ENCODE results near the gene INTS1.

The INTS1 gene

GRCh38 chr7:1457949-1458682 lies 46.1 kb downstream of the INTS1 start:
- CTCF ChIA-PET = interaction anchor here (1.2 kb wide), 1 partner anchor 26 kb away, joined by 3 read pairs; no protein-coding TSS in a partner anchor
- no peak for DNase-seq (ENCODE audit: extremely low spot score)
- no peak for TF ChIP-seq LEF1 (IDR thresholded peaks at IDR 0.05; ENCODE audit: borderline replicate concordance)
- no peak for TF ChIP-seq SP1 (IDR thresholded peaks at IDR 0.05)
- no peak for TF ChIP-seq SUZ12 (IDR thresholded peaks at IDR 0.05)
- no peak for TF ChIP-seq ARNT (IDR thresholded peaks at IDR 0.05)
- no peak for TF ChIP-seq FOXM1 (IDR thresholded peaks at IDR 0.05; ENCODE audit: borderline replicate concordance)
- TF ChIP-seq FOXK2 (IDR thresholded peaks at IDR 0.05) = no peak
- TF ChIP-seq TARDBP (IDR thresholded peaks at IDR 0.05) = no peak
- no peak for TF ChIP-seq FOXA1 (IDR thresholded peaks at IDR 0.05)
- TF ChIP-seq HDGF (IDR thresholded peaks at IDR 0.05; ENCODE audit: borderline replicate concordance) = no peak
- TF ChIP-seq CTBP1 (IDR thresholded peaks at IDR 0.05; ENCODE audit: borderline replicate concordance) = no peak

GRCh38 chr7:1457059-1457948 lies 46.9 kb downstream of the INTS1 start:
- CTCF ChIA-PET = interaction anchor here (1.2 kb wide), 1 partner anchor 25 kb away, joined by 3 read pairs; no protein-coding TSS in a partner anchor

More at GRCh38 chr7:1457949-1458682, 46.1 kb downstream of the INTS1 start:
- POLR2A ChIA-PET = no interaction called here

GRCh38 chr7:1455955-1456354 lies 48.2 kb downstream of the INTS1 start:
- DNase-seq (ENCODE audit: extremely low spot score) = no peak
- POLR2A ChIA-PET = no interaction called here
- CTCF ChIA-PET = no interaction called here
- TF ChIP-seq L3MBTL2 (conservative IDR thresholded peaks at IDR 0.05) (no peak), LEF1 (IDR thresholded peaks at IDR 0.05; ENCODE audit: borderline replicate concordance) (no peak), FOXA1 (IDR thresholded peaks at IDR 0.05) (no peak), FOXM1 (IDR thresholded peaks at IDR 0.05; ENCODE audit: borderline replicate concordance) (no peak), NFRKB (IDR thresholded peaks at IDR 0.05) (no peak), ELF4 (IDR thresholded peaks at IDR 0.05) (no peak), SUZ12 (IDR thresholded peaks at IDR 0.05) (no peak), TARDBP (IDR thresholded peaks at IDR 0.05) (no peak), HDGF (IDR thresholded peaks at IDR 0.05; ENCODE audit: borderline replicate concordance) (no peak), SP1 (IDR thresholded peaks at IDR 0.05) (no peak), CTBP1 (IDR thresholded peaks at IDR 0.05; ENCODE audit: borderline replicate concordance) (no peak), ARNT (IDR thresholded peaks at IDR 0.05) (no peak), BHLHE40 (IDR thresholded peaks at IDR 0.05; ENCODE audit: borderline replicate concordance) (no peak), FOXK2 (IDR thresholded peaks at IDR 0.05) (no peak), PKNOX1 (IDR thresholded peaks at IDR 0.05) (no peak), ZNF384 (IDR thresholded peaks at IDR 0.05) (no peak)

More at GRCh38 chr7:1457059-1457948, 46.9 kb downstream of the INTS1 start:
- TF ChIP-seq NFRKB (IDR thresholded peaks at IDR 0.05) (no peak), ZNF384 (IDR thresholded peaks at IDR 0.05) (no peak), BHLHE40 (IDR thresholded peaks at IDR 0.05; ENCODE audit: borderline replicate concordance) (no peak), SP1 (IDR thresholded peaks at IDR 0.05) (no peak), ELF4 (IDR thresholded peaks at IDR 0.05) (no peak), PKNOX1 (IDR thresholded peaks at IDR 0.05) (no peak), TARDBP (IDR thresholded peaks at IDR 0.05) (no peak), L3MBTL2 (conservative IDR thresholded peaks at IDR 0.05) (no peak), CTBP1 (IDR thresholded peaks at IDR 0.05; ENCODE audit: borderline replicate concordance) (no peak), FOXM1 (IDR thresholded peaks at IDR 0.05; ENCODE audit: borderline replicate concordance) (no peak), FOXK2 (IDR thresholded peaks at IDR 0.05) (no peak)
- DNase-seq (ENCODE audit: extremely low spot score) = no peak
- POLR2A ChIA-PET = no interaction called here

GRCh38 chr7:1455241-1455939 lies 48.8 kb downstream of the INTS1 start:
- POLR2A ChIA-PET = no interaction called here
- CTCF ChIA-PET = no interaction called here
- no peak for TF ChIP-seq SP1 (IDR thresholded peaks at IDR 0.05)
- no peak for TF ChIP-seq FOXK2 (IDR thresholded peaks at IDR 0.05)
- no peak for TF ChIP-seq ELF4 (IDR thresholded peaks at IDR 0.05)
- TF ChIP-seq FOXM1 (IDR thresholded peaks at IDR 0.05; ENCODE audit: borderline replicate concordance) = no peak
- TF ChIP-seq ARNT (IDR thresholded peaks at IDR 0.05) = no peak
- no peak for TF ChIP-seq CTBP1 (IDR thresholded peaks at IDR 0.05; ENCODE audit: borderline replicate concordance)
- TF ChIP-seq TARDBP (IDR thresholded peaks at IDR 0.05) = no peak

GRCh38 chr7:1454542-1454941 lies 49.6 kb downstream of the INTS1 start:
- TF ChIP-seq ZNF384 (IDR thresholded peaks at IDR 0.05) = no peak
- TF ChIP-seq LEF1 (IDR thresholded peaks at IDR 0.05; ENCODE audit: borderline replicate concordance) = no peak
- TF ChIP-seq PKNOX1 (IDR thresholded peaks at IDR 0.05) = no peak
- TF ChIP-seq FOXA1 (IDR thresholded peaks at IDR 0.05) = no peak
- TF ChIP-seq L3MBTL2 (conservative IDR thresholded peaks at IDR 0.05) = no peak
- no peak for TF ChIP-seq HDGF (IDR thresholded peaks at IDR 0.05; ENCODE audit: borderline replicate concordance)
- TF ChIP-seq FOXK2 (IDR thresholded peaks at IDR 0.05) = no peak
- TF ChIP-seq BHLHE40 (IDR thresholded peaks at IDR 0.05; ENCODE audit: borderline replicate concordance) = no peak
- TF ChIP-seq ARNT (IDR thresholded peaks at IDR 0.05) = no peak
- no peak for TF ChIP-seq FOXM1 (IDR thresholded peaks at IDR 0.05; ENCODE audit: borderline replicate concordance)
- TF ChIP-seq CTBP1 (IDR thresholded peaks at IDR 0.05; ENCODE audit: borderline replicate concordance) = no peak
- ChIA-PET CTCF (interaction anchor here (0.6 kb wide), 1 partner anchor 19 kb away, joined by 3 read pairs; no protein-coding TSS in a partner anchor), POLR2A (no interaction called here)
- DNase-seq (ENCODE audit: extremely low spot score) = no peak

More at GRCh38 chr7:1455241-1455939, 48.8 kb downstream of the INTS1 start:
- DNase-seq (ENCODE audit: extremely low spot score) = no peak
